Epithelial cell of proximal tubule (primary cell): ENCODE measurements around the gene SLC26A11. TPM values are rescaled to one million over a fixed set of nuclear protein-coding genes. Genes with fewer than 3 reads are reported as not detected.

Experiments used
- DNase-seq: peaks from one replicate; pipeline ENCODE4 v3.0.0-alpha.2; 2011; ENCODE audit warnings: low read depth
- H3K4me3 ChIP-seq: 2 replicates; pipeline ENCODE4 v1.5.1; 2011; ENCODE audit warnings: low read depth, mild to moderate bottlenecking, low read length
- CTCF ChIP-seq: conservative IDR thresholded peaks from 2 replicates; pipeline ENCODE4 v1.5.1; 2012; ENCODE audit warnings: low read depth, mild to moderate bottlenecking, low read length
- total RNA-seq: library from RNA; depleted of rRNA; stranded (reverse); fragments of >200 nt; gene quantifications from 2 replicates; pipeline ENCODE4 v1.2.3, GENCODE V29; 2015

The SLC26A11 gene
- total RNA-seq, 1 donor from 2014 or later = 7.6 TPM

GRCh38 chr17:80281516-80281915 lies 61.3 kb downstream of the SLC26A11 start:
- DNase-seq = no peak
- no peak for TF ChIP-seq CTCF
- H3K4me3 ChIP-seq = no peak overlapping the region

- no peak for TF ChIP-seq CTCF
- DNase-seq = no peak
- H3K4me3 ChIP-seq = no peak overlapping the region
Observed at GRCh38 chr17:80283116-80283852, 63.1 kb downstream of the SLC26A11 start.

- no peak overlapping the region for H3K4me3 ChIP-seq
- peak; percentile 25 for TF ChIP-seq CTCF
- no peak for DNase-seq
Observed at GRCh38 chr17:80284631-80285030, 64.4 kb downstream of the SLC26A11 start.

- H3K4me3 ChIP-seq = no peak overlapping the region
- TF ChIP-seq CTCF = no peak
- no peak for DNase-seq
Observed at GRCh38 chr17:80285237-80285920, 65.2 kb downstream of the SLC26A11 start.

GRCh38 chr17:80286638-80286960 lies 66.4 kb downstream of the SLC26A11 start:
- H3K4me3 ChIP-seq = no peak overlapping the region
- DNase-seq = no peak
- TF ChIP-seq CTCF = no peak

GRCh38 chr17:80287038-80287437 lies 66.8 kb downstream of the SLC26A11 start:
- no peak for DNase-seq
- H3K4me3 ChIP-seq = no peak overlapping the region
- no peak for TF ChIP-seq CTCF
